CD4-positive, alpha-beta T cell treated with Interleukin-2 at 100 ng/mL for 4 hours (primary cell): ENCODE results near the gene PCCA.
"Not testable (repeated sequence)": the region's sequence is repeated elsewhere in the genome, so short reads cannot be mapped to it uniquely, and the experiment has no call there.

Experiments used
- DNase-seq: peaks from one replicate; pipeline ENCODE4 v3.0.0-alpha.2; 2020; ENCODE audit warnings: low spot score

Gene PCCA

GRCh38 chr13:100306434-100306999 lies 217.6 kb downstream of the PCCA start:
- DNase-seq, result no peak

- no peak for DNase-seq
Measured at GRCh38 chr13:100314132-100314910, 225.4 kb downstream of the PCCA start.

- DNase-seq, result no peak
Measured at GRCh38 chr13:100315522-100315921, 226.6 kb downstream of the PCCA start.

GRCh38 chr13:100318473-100318872 lies 229.6 kb downstream of the PCCA start:
- DNase-seq, result not testable (repeated sequence)

- DNase-seq, result no peak
Measured at GRCh38 chr13:100323937-100324336, 235.0 kb downstream of the PCCA start.

- DNase-seq, result no peak
Measured at GRCh38 chr13:100330662-100331061, 241.8 kb downstream of the PCCA start.

GRCh38 chr13:100333141-100333540 lies 244.2 kb downstream of the PCCA start:
- no peak for DNase-seq

- no peak for DNase-seq
Measured at GRCh38 chr13:100334214-100334613, 245.3 kb downstream of the PCCA start.

- DNase-seq, result no peak
Measured at GRCh38 chr13:100336795-100337516, 248.1 kb downstream of the PCCA start.

- DNase-seq, result no peak
Measured at GRCh38 chr13:100338275-100338674, 249.4 kb downstream of the PCCA start.

- DNase-seq, result no peak
Measured at GRCh38 chr13:100339411-100339940, 250.6 kb downstream of the PCCA start.

GRCh38 chr13:100340865-100341264 lies 252.0 kb downstream of the PCCA start:
- no peak for DNase-seq

- no peak for DNase-seq
Measured at GRCh38 chr13:100341327-100341726, 252.4 kb downstream of the PCCA start.

- no peak for DNase-seq
Measured at GRCh38 chr13:100344544-100344943, 255.7 kb downstream of the PCCA start.

- DNase-seq, result no peak
Measured at GRCh38 chr13:100347968-100348367, 259.1 kb downstream of the PCCA start.

GRCh38 chr13:100349594-100349993 lies 260.7 kb downstream of the PCCA start:
- no peak for DNase-seq

GRCh38 chr13:100350601-100351000 lies 261.7 kb downstream of the PCCA start:
- DNase-seq, result no peak

GRCh38 chr13:100356426-100356825 lies 267.5 kb downstream of the PCCA start:
- DNase-seq, result no peak

- no peak for DNase-seq
Measured at GRCh38 chr13:100356889-100357288, 268.0 kb downstream of the PCCA start.

- DNase-seq, result no peak
Measured at GRCh38 chr13:100357764-100358163, 268.9 kb downstream of the PCCA start.

- no peak for DNase-seq
Measured at GRCh38 chr13:100361504-100361903, 272.6 kb downstream of the PCCA start.

GRCh38 chr13:100362371-100362770 lies 273.5 kb downstream of the PCCA start:
- no peak for DNase-seq

GRCh38 chr13:100362781-100363180 lies 273.9 kb downstream of the PCCA start:
- DNase-seq, result no peak
